PC-3 (cell line): ENCODE data around the gene PPIF. TPM values are rescaled to one million over a fixed set of nuclear protein-coding genes. Genes with fewer than 3 reads are reported as not detected.

Experiments
- ATAC-seq: fragments of 200-7000 bp; cut with Tn5 transposase; 2 replicates; pipeline ENCODE4 v1.9.1; 2020; ENCODE audit warnings: mild to moderate bottlenecking, moderate library complexity
- BruUV-seq: library from RNA; stranded (reverse); fragments of 400-500 nt; replicated peaks from 2 replicates; lab custom pipeline; 2021; lab: Mats Ljungman, UMichigan
- CTCF ChIA-PET: fragments of 300-600 bp; sonication (Branson Sonifier 250); formaldehyde crosslinking; loops from one replicate; lab custom pipeline; 2022; ENCODE audit warnings: antibody characterized with exemption; lab: Charles Lee
- POLR2A ChIA-PET: fragments of 300-600 bp; sonication (Branson Sonifier 250); formaldehyde crosslinking; loops from one replicate; lab custom pipeline; 2022; ENCODE audit warnings: antibody characterized with exemption; ENCODE audit not compliant: unreplicated experiment; lab: Charles Lee
- DNase-seq: peaks from one replicate; pipeline ENCODE4 v3.0.0-alpha.2; 2015
- H2AFZ ChIP-seq: fragments of 300-600 bp; sonication (generic); 2 replicates; pipeline ENCODE4 v1.6.0; 2016; ENCODE audit warnings: antibody characterized with exemption, low read length
- H3F3A ChIP-seq: fragments of 300-600 bp; sonication (generic); one replicate; pipeline ENCODE4 v1.6.0; 2017; ENCODE audit warnings: antibody characterized with exemption, low read length, control low read depth, mild to moderate bottlenecking; ENCODE audit not compliant: unreplicated experiment
- H3K27ac ChIP-seq: fragments of 300-600 bp; sonication (generic); 2 replicates; pipeline ENCODE4 v1.5.1; 2016; ENCODE audit warnings: mild to moderate bottlenecking, low read length
- H3K27me3 ChIP-seq: fragments of 300-600 bp; sonication (generic); 2 replicates; pipeline ENCODE4 v1.6.1; 2016; ENCODE audit warnings: low read length, mixed read lengths
- H3K36me3 ChIP-seq: fragments of 300-600 bp; sonication (generic); 2 replicates; pipeline ENCODE4 v1.6.1; 2016; ENCODE audit warnings: low read depth, mixed run types, low read length, mixed read lengths
- H3K4me1 ChIP-seq: fragments of 300-600 bp; sonication (generic); 2 replicates; pipeline ENCODE4 v1.5.1; 2016; ENCODE audit warnings: low read length; ENCODE audit not compliant: insufficient read depth
- H3K4me2 ChIP-seq: fragments of 300-600 bp; sonication (generic); 2 replicates; pipeline ENCODE4 v1.6.0; 2016; ENCODE audit warnings: low read length
- H3K4me3 ChIP-seq: fragments of 300-600 bp; sonication (generic); 2 replicates; pipeline ENCODE4 v1.5.1; 2016; ENCODE audit warnings: mild to moderate bottlenecking, low read length, mixed read lengths
- H3K79me2 ChIP-seq: fragments of 300-600 bp; sonication (generic); 2 replicates; pipeline ENCODE4 v1.6.1; 2017; ENCODE audit warnings: low read length, mixed read lengths
- H3K9ac ChIP-seq: fragments of 300-600 bp; sonication (generic); 2 replicates; pipeline ENCODE4 v1.6.0; 2016; ENCODE audit warnings: mild to moderate bottlenecking, low read length
- H3K9me2 ChIP-seq: fragments of 300-600 bp; sonication (generic); replicated peaks from 2 replicates; pipeline ENCODE4 v1.6.1; 2016; ENCODE audit warnings: mixed run types, low read length, mixed read lengths
- H3K9me3 ChIP-seq: fragments of 300-600 bp; sonication (generic); 2 replicates; pipeline ENCODE4 v1.6.1; 2016; ENCODE audit warnings: low read length, mixed read lengths
- H4K20me1 ChIP-seq: fragments of 300-600 bp; sonication (generic); 2 replicates; pipeline ENCODE4 v1.6.1; 2016; ENCODE audit warnings: low read length, mixed read lengths
- EZH2 ChIP-seq: fragments of 300-600 bp; sonication (generic); IDR thresholded peaks from one replicate; pipeline ENCODE4 v1.6.1; 2017; ENCODE audit warnings: antibody characterized with exemption, mild to moderate bottlenecking, low read length; ENCODE audit not compliant: unreplicated experiment
- EZH2phosphoT487 ChIP-seq: fragments of 300-600 bp; sonication (generic); IDR thresholded peaks from 2 replicates; pipeline ENCODE4 v1.6.1; 2018; ENCODE audit warnings: mild to moderate bottlenecking, antibody characterized with exemption, low read length, borderline replicate concordance
- intact Hi-C: fragments of 100-400 bp; cut with micrococcal nuclease; formaldehyde crosslinking; loops from 2 replicates; pipeline ENCODE4 v1.9.0; 2023
- total RNA-seq: library from RNA; depleted of rRNA; stranded (reverse); fragments of >200 nt; gene quantifications from 2 replicates; pipeline ENCODE4 v1.2.3, GENCODE V29; 2014
- TF ChIP-seq, protein P1 (sequence below): fragments of 300-600 bp; sonication (generic); conservative IDR thresholded peaks from 2 replicates; pipeline ENCODE4 v1.5.1; 2017; ENCODE audit warnings: antibody characterized with exemption, low read depth, mild to moderate bottlenecking, low read length

Gene PPIF
- total RNA-seq, 1 experiment from 2014 or later: 381 TPM

DNA sequence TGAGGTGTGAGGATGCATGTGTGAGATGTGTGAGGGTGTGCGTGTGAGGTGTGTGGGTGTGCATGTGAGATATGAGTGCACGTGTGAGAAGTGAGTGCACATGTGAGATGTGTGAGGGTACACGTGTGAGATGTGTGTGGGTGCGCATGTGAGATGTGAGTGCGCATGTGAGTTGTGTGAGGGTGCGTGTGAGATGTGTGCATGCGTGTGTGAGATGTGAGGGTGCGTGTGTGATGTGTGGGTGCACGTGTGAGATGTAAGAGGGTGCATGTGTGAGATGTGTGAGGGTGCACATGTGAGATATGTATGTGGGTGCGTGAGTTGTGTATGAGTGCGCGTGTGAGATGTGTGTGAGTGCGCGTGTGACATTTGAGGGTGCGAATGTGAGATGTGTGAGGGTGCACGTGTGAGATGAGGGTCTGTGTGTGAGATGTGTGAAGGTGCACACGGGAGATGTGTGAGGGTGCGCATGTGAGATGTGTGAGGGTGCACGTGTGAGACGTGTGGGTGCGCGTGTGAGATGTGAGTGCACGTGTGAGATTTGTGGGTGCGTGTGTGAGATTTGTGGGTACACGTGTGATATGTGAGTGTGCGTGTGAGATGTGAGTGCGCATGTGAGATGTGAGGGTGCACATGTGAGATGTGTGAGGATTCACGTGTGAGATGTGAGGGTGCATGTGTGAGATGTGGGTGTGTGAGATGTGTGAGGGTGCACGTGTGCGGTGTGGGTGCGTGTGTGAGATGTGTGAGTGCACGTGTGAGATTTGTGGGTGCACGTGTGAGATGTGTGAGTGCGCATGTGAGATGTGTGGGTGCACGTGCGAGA lies 30.5 kb downstream of the PPIF start:
- no peaks in the 10 kb centered on the region for H3K9me2 ChIP-seq
- DNase-seq: no peak
- no peak overlapping the region for H3K9ac ChIP-seq
- ATAC-seq: no peak
- H4K20me1 ChIP-seq: no peaks in the 10 kb centered on the region
- ChIA-PET POLR2A (no interaction called here), CTCF (no interaction called here)
- H3K4me3 ChIP-seq: no peak overlapping the region
- no peak overlapping the region for H3K27ac ChIP-seq
- H3K79me2 ChIP-seq: no peaks in the 10 kb centered on the region
- no peak overlapping the region for H3K4me2 ChIP-seq
- TF ChIP-seq, protein P1, sequence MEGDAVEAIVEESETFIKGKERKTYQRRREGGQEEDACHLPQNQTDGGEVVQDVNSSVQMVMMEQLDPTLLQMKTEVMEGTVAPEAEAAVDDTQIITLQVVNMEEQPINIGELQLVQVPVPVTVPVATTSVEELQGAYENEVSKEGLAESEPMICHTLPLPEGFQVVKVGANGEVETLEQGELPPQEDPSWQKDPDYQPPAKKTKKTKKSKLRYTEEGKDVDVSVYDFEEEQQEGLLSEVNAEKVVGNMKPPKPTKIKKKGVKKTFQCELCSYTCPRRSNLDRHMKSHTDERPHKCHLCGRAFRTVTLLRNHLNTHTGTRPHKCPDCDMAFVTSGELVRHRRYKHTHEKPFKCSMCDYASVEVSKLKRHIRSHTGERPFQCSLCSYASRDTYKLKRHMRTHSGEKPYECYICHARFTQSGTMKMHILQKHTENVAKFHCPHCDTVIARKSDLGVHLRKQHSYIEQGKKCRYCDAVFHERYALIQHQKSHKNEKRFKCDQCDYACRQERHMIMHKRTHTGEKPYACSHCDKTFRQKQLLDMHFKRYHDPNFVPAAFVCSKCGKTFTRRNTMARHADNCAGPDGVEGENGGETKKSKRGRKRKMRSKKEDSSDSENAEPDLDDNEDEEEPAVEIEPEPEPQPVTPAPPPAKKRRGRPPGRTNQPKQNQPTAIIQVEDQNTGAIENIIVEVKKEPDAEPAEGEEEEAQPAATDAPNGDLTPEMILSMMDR: no peak
- no peak for TF ChIP-seq EZH2
- no peak for TF ChIP-seq EZH2phosphoT487
- intact Hi-C loops: no loop called here
- no TSS peak for BruUV-seq
- no peaks in the 10 kb centered on the region for H3K27me3 ChIP-seq
- H3K36me3 ChIP-seq: no peaks in the 10 kb centered on the region
- no peaks in the 10 kb centered on the region for H3F3A ChIP-seq
- H3K4me1 ChIP-seq: peaks cover 19% of the 10 kb centered on the region
- H2AFZ ChIP-seq: no peak overlapping the region
- no peaks in the 10 kb centered on the region for H3K9me3 ChIP-seq

GRCh38 chr10:79378383-79378646 lies 31.0 kb downstream of the PPIF start:
- no peaks in the 10 kb centered on the region for H3F3A ChIP-seq
- H3K9me2 ChIP-seq: no peaks in the 10 kb centered on the region
- H3K79me2 ChIP-seq: no peaks in the 10 kb centered on the region
- H3K36me3 ChIP-seq: no peaks in the 10 kb centered on the region
- ATAC-seq (no peak), DNase-seq (no peak)
- no peaks in the 10 kb centered on the region for H3K9me3 ChIP-seq
- H3K27ac ChIP-seq: no peak overlapping the region
- H3K4me1 ChIP-seq: peaks cover 19% of the 10 kb centered on the region
- no peak overlapping the region for H2AFZ ChIP-seq
- H3K4me2 ChIP-seq: no peak overlapping the region
- POLR2A ChIA-PET: no interaction called here
- intact Hi-C loops: no loop called here
- no TSS peak for BruUV-seq
- TF ChIP-seq EZH2 (no peak), EZH2phosphoT487 (no peak)
- TF ChIP-seq, protein P1: no peak
- H3K27me3 ChIP-seq: no peaks in the 10 kb centered on the region
- no peak overlapping the region for H3K4me3 ChIP-seq
- no peaks in the 10 kb centered on the region for H4K20me1 ChIP-seq
- no peak overlapping the region for H3K9ac ChIP-seq
- CTCF ChIA-PET: no interaction called here

DNA sequence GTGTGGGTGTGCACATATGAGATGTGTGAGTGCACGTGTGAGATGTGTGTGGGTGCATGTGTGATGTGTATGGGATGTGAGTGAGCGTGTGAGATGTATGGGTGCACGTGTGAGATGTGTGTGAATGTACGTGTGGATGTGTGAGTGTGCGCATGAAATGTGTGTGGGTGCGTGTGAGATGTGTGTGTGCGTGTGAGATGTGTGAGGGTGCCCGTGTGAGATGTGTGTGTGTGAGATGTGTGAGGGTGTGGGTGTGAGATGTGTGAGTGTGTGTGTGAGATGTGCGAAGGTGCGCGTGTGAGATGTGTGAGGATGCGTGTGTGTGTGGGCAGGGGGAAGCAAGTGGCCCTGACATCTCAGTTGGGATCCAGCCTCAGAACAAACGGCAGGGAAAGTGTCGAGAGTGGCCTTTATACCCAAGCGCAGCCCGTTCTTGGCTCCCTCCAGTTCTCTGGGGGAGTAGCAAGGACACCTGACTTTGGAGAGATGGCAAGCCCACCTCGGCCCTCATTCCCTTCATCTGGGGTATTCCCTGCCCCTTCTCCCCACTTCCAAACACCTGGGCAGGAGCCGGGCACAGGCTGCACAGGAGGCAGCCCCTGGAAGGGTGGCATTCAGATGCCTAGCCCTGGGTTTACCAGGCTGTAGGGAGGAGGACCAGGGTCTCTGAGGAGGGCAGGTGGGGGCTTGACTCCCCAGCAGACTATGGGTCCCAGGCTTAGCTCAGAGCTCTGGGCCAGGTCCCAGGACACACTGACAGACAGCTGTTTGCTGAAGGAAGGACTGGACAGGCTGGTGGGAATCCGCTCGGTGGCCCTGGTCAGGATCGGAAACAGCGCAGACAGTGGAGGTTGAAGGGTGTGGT lies 31.6 kb downstream of the PPIF start:
- no peaks in the 10 kb centered on the region for H3K27me3 ChIP-seq
- H3F3A ChIP-seq: no peaks in the 10 kb centered on the region
- no peak overlapping the region for H3K9ac ChIP-seq
- no peaks in the 10 kb centered on the region for H3K9me3 ChIP-seq
- BruUV-seq: no TSS peak
- H3K4me1 ChIP-seq: peaks cover 19% of the 10 kb centered on the region
- H3K9me2 ChIP-seq: no peaks in the 10 kb centered on the region
- no peaks in the 10 kb centered on the region for H3K79me2 ChIP-seq
- CTCF ChIA-PET: no interaction called here
- TF ChIP-seq EZH2: no peak
- TF ChIP-seq, protein P1: no peak
- TF ChIP-seq EZH2phosphoT487: no peak
- H3K4me2 ChIP-seq: no peak overlapping the region
- H3K36me3 ChIP-seq: no peaks in the 10 kb centered on the region
- ATAC-seq: no peak
- POLR2A ChIA-PET: interaction anchor here (0.6 kb wide), 1 partner anchor 104 kb away, joined by 3 read pairs; no protein-coding TSS in a partner anchor
- no peak overlapping the region for H2AFZ ChIP-seq
- H3K27ac ChIP-seq: no peak overlapping the region
- no peaks in the 10 kb centered on the region for H4K20me1 ChIP-seq
- no peak for DNase-seq
- H3K4me3 ChIP-seq: no peak overlapping the region
- intact Hi-C loops: no loop called here
